ENCODE measurements around the gene LCN9.

LCN9 gene

GRCh38 chr9:135693771-135694170 lies 30.7 kb downstream of the LCN9 start:
- in situ Hi-C loops (cut with MboI; ENCODE audit: low pct_unique_long_range_greater_than_20kb, low sequenced_read_pairs): no loop called here
- DNase-seq: no peak

GRCh38 chr9:135694414-135694813 lies 31.3 kb downstream of the LCN9 start:
- in situ Hi-C loops (cut with MboI; ENCODE audit: low pct_unique_long_range_greater_than_20kb, low sequenced_read_pairs): no loop called here
- DNase-seq: no peak

GRCh38 chr9:135695036-135695435 lies 31.9 kb downstream of the LCN9 start:
- in situ Hi-C loops (cut with MboI; ENCODE audit: low pct_unique_long_range_greater_than_20kb, low sequenced_read_pairs): no loop called here
- no peak for DNase-seq

GRCh38 chr9:135695642-135696041 lies 32.5 kb downstream of the LCN9 start:
- in situ Hi-C loops (cut with MboI; ENCODE audit: low pct_unique_long_range_greater_than_20kb, low sequenced_read_pairs): no loop called here
- no peak for DNase-seq

- no peak for DNase-seq
- in situ Hi-C loops (cut with MboI; ENCODE audit: low pct_unique_long_range_greater_than_20kb, low sequenced_read_pairs): no loop called here
Measured at GRCh38 chr9:135696446-135696845, 33.3 kb downstream of the LCN9 start.

- in situ Hi-C loops (cut with MboI; ENCODE audit: low pct_unique_long_range_greater_than_20kb, low sequenced_read_pairs): no loop called here
- no peak for DNase-seq
Measured at GRCh38 chr9:135697226-135697625, 34.1 kb downstream of the LCN9 start.

- no peak for DNase-seq
- in situ Hi-C loops (cut with MboI; ENCODE audit: low pct_unique_long_range_greater_than_20kb, low sequenced_read_pairs): no loop called here
Measured at GRCh38 chr9:135698236-135698635, 35.1 kb downstream of the LCN9 start.

- in situ Hi-C loops (cut with MboI; ENCODE audit: low pct_unique_long_range_greater_than_20kb, low sequenced_read_pairs): no loop called here
- DNase-seq: no peak
Measured at GRCh38 chr9:135698767-135699166, 35.7 kb downstream of the LCN9 start.

- in situ Hi-C loops (cut with MboI; ENCODE audit: low pct_unique_long_range_greater_than_20kb, low sequenced_read_pairs): no loop called here
- DNase-seq: no peak
Measured at GRCh38 chr9:135699440-135699839, 36.3 kb downstream of the LCN9 start, which contains the start of gene SOHLH1. SOHLH1 (minus strand) TSS chr9:135699481; CDS start chr9:135699467, 14 bp downstream.

- no peak for DNase-seq
- in situ Hi-C loops (cut with MboI; ENCODE audit: low pct_unique_long_range_greater_than_20kb, low sequenced_read_pairs): no loop called here
Measured at GRCh38 chr9:135700525-135700924, 37.4 kb downstream of the LCN9 start.

- in situ Hi-C loops (cut with MboI; ENCODE audit: low pct_unique_long_range_greater_than_20kb, low sequenced_read_pairs): no loop called here
- no peak for DNase-seq
Measured at GRCh38 chr9:135701067-135701958, 38.2 kb downstream of the LCN9 start.

GRCh38 chr9:135701959-135702721 lies 39.0 kb downstream of the LCN9 start, which contains the start of gene KCNT1:
KCNT1 (plus strand) TSS chr9:135702185; CDS start chr9:135702259, 74 bp downstream.
- DNase-seq: peak; percentile 65
- in situ Hi-C loops (cut with MboI; ENCODE audit: low pct_unique_long_range_greater_than_20kb, low sequenced_read_pairs): no loop called here

- no peak for DNase-seq
- in situ Hi-C loops (cut with MboI; ENCODE audit: low pct_unique_long_range_greater_than_20kb, low sequenced_read_pairs): no loop called here
Measured at GRCh38 chr9:135703726-135704125, 40.6 kb downstream of the LCN9 start.

GRCh38 chr9:135704483-135704882 lies 41.4 kb downstream of the LCN9 start:
- in situ Hi-C loops (cut with MboI; ENCODE audit: low pct_unique_long_range_greater_than_20kb, low sequenced_read_pairs): no loop called here
- DNase-seq: no peak

- no peak for DNase-seq
- in situ Hi-C loops (cut with MboI; ENCODE audit: low pct_unique_long_range_greater_than_20kb, low sequenced_read_pairs): no loop called here
Measured at GRCh38 chr9:135705376-135705775, 42.3 kb downstream of the LCN9 start.

- DNase-seq: no peak
- in situ Hi-C loops (cut with MboI; ENCODE audit: low pct_unique_long_range_greater_than_20kb, low sequenced_read_pairs): no loop called here
Measured at GRCh38 chr9:135706288-135706687, 43.2 kb downstream of the LCN9 start.

- in situ Hi-C loops (cut with MboI; ENCODE audit: low pct_unique_long_range_greater_than_20kb, low sequenced_read_pairs): no loop called here
- DNase-seq: no peak
Measured at GRCh38 chr9:135707252-135708138, 44.4 kb downstream of the LCN9 start.

GRCh38 chr9:135708164-135708563 lies 45.1 kb downstream of the LCN9 start:
- DNase-seq: no peak
- in situ Hi-C loops (cut with MboI; ENCODE audit: low pct_unique_long_range_greater_than_20kb, low sequenced_read_pairs): no loop called here

- no peak for DNase-seq
- in situ Hi-C loops (cut with MboI; ENCODE audit: low pct_unique_long_range_greater_than_20kb, low sequenced_read_pairs): no loop called here
Measured at GRCh38 chr9:135711391-135711790, 48.3 kb downstream of the LCN9 start.

Data from KBM-7 (cell line).